GM21717 (cell line): ENCODE measurements around the gene S100A14.

Experiments
- ATAC-seq: cut with Tn5 transposase; IDR thresholded peaks from one replicate; pipeline ENCODE4 v1.9.1; 2021; ENCODE audit warnings: mild to moderate bottlenecking, moderate library complexity; ENCODE audit not compliant: unreplicated experiment

The S100A14 gene

DNA sequence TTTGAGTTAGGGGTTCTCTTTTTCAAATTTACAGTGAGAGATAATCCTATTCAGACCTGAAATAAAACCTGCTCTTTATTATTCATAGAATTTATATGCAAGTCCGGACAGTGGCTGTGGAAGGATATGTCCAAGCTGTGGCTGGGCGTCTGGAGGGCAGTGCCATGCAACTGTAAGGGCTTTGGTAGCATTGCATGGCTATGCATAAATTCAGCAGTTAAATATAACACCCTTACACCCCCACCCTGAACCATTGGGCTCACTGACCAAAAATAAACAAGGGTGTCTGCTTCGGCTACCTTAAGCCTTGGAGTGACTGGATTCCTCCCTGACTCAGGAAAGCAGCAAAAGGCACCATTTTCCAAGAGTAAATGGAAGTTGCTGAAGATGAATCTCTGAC, 23.2 kb upstream of the S100A14 start:
- ATAC-seq = no peak

DNA sequence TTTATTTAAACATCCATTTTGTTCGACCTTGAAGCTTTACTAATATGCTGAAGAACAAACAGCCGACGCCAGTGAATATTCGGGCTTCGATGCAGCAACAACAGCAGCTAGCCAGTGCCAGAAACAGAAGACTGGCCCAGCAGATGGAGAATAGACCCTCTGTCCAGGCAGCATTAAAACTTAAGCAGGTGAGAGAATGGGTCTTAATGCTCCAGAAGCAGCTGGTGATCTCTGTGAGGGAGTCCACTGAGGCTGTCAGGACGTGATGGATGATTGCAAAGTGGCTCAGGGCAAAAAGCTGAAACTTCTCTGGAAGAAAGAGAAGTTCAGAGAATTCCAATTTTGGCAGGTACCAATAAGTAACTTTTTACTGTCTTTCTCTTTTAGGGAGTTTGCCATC, 22.1 kb upstream of the S100A14 start:
- ATAC-seq = no peak

DNA sequence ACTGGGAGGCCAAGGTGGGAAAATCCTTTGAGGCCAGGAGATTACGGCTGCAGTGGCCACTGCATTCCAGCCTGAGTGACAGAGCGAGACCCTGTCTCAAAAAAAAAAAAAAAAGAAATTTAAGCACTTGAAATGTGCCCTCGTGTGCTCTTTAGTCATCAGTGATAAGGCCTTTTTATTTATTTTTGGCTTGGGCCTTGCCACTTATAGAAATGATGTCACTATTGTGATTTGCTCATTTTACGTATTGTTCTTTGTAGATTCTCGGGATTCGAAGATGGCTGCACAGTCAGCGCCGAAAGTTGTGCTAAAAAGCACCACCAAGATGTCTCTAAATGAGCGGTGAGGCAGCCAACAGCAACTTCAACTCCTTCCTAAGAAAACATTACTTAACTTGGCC, 20.2 kb upstream of the S100A14 start:
- ATAC-seq = no peak

DNA sequence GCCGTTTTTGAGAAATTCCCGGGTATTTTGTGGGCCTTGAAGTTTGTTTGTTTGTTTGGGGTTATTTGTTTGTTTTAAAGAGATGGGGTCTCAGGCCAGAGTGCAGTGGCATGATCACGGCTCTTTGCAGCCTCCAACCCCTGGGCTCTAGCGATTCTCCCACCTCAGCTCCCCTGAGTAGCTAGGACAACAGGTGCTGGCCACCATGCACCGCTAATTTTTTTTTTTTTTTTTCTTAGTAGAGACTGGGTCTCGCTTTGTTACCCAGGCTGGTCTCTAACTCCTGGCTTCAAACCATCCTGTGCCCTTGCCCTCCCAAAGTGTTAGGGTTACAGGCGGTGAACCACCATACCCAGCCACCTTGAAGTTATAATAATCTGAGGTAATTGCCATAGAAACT, 19.7 kb upstream of the S100A14 start:
- ATAC-seq = no peak

DNA sequence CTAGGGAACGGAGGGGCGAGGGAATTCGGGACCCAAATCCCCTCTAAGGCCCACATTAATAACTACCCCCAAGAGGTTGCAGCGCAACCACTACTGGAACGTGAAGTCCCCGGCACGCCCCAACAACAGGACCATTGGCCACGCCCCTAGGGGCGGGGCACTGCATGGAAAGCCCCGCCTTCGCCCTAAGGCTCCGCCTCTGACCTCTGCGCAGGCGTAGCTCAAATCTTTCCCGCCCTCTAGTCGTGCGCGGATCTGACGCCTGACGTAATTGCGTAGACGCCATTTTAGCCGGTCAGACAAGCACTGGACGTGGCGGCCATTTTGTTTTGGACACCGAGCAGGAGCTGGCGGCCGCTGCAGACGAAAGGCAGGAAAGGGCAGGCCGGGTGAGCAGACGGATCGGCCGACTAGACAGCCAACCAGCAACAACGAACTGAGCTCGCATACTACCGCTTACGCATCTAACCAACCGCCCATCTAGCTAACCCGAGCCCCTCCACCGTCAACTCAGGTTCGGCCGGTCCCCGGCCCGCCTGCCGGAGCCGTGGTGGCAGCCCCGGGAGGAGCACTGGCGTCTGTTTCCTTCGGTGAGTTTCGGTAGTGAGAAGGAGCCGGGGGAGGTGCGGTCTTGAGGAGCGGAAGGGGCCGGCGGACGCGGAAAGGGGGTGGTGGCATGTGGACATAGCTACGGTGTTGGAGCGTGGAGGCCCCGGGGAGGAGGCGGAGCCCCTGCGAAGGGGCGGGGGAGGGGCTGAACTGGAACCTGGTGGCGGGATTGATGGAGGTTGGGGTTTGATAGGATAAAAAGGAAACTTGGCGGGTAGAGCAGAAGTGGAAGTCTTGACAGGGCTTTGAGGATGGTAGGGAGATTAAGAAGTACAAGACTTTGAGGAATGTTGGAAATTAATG, 17.9 kb upstream of the S100A14 start, which contains the start of gene CHTOP:
Gene CHTOP (plus strand): TSS at position 313 of the 912 bp plus-strand sequence. CDS start 2,523 bp downstream, outside the sequence.
- ATAC-seq = peak; percentile 83

DNA sequence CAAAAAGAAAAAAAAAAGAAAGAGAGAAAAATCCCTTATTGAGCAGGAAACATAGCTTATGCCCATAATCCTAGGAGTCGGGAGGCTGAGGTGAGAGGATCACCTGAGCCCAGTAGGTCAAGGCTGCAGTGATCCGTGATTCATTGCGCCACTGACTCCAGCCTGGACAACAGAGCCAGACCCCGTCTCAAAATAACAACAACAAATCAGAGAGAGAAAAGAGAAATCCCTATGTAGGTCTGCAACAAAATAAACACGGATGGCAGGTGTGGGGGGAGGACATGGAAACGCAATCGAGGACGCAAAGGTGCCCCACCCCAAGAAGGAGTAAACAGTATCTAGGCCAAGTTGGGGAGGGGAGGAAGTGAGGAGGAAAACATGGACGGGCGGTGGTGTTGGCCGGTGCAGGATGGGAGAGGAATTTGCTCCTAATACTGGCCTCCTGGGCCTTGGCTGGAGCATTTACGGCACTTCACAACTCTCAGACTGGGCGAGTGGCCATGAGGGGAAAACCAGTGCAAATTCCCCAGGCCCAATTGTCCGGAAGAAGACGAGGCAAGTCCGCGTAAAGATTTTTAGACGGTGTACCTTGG, 17.1 kb upstream of the S100A14 start:
- ATAC-seq = peak; percentile 2

DNA sequence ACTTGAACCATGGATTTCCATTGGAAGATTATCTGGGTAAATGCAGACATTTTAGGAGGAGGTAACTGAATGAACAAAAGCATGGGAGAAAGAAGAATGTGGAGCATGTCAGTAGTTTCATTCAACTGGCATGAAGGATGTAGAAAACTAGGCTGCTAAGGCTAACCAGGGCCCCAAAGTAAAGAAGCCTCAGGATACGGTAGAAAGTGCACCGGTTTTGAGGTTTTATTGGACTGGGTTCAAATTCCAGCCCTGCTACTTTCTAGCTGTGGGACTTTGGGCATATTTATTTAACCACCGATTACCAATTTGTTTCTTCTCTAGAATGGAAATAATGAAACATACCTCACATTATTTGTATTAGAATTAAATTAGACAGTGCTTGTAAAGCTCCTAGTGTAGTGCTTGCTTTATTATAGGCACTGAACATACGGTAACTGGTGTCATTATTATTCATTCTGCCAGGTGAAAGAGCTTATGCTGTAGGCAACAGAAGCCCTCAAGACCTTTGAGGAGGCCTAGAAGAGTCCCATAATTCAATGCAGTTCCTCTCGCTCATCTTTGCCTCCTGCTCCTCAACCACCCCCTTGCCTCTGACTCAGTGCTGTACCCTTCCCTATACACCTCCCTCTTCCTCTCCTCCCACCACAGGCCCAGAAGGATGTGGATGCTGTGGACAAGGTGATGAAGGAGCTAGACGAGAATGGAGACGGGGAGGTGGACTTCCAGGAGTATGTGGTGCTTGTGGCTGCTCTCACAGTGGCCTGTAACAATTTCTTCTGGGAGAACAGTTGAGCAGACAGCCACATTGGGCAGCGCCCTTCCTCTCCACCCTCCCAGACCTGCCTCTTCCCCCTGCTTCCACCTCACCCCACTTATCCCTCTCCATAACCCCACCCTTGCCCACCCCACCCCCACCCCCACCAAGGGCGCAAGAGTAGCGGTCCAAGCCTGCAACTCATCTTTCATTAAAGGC, 15.2 kb upstream of the S100A14 start:
- no peak for ATAC-seq

DNA sequence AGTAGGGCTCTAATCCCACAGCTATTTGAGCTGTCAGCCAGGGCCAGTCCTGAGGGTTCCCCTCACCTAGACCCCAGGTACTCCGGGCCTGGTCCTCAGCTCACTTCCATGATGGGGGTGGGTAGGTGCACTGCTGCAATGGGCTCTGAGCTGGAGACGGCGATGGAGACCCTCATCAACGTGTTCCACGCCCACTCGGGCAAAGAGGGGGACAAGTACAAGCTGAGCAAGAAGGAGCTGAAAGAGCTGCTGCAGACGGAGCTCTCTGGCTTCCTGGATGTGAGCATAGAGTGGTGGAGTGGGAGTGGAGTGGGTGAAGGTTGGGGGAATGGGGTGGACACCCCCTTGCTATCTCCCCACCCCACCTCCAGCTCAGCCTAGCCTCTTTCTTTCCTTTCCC, 14.3 kb upstream of the S100A14 start:
- no peak for ATAC-seq

DNA sequence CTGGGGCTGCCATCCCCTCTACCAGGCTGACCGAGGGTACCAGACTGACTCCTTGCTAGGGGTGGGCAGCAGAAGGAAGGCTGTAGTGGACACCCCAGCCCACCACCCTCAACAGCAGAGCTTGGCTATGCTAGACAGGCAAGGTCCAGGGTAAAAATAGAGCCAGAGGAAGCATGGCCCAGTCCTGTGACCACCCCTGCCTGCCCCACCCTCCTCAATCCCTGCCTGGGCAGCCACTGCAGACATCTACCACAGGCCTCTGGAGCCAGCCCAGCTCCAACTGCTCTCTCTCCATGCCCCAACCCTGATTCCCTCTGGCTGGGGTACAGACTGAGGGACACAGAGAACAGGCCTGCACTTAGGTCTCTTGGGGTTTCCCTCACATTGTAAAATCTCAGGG, 13.8 kb upstream of the S100A14 start:
- ATAC-seq = no peak

DNA sequence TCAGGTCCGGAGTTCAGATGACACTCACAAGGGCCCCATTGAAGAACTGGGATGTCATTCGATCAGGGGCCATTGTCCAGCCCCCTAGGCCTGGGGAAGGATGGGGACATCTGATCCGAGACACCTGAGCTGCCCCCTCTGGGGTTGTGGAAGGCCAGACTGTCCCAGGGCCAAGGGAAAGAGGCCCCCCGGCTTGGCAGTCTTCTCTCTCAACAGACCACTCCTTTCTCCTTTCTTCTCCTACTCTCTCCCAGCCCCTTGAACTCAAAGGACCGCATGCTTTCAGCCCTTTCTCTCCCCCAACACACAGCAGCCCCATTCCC, 13.2 kb upstream of the S100A14 start:
- ATAC-seq = no peak

DNA sequence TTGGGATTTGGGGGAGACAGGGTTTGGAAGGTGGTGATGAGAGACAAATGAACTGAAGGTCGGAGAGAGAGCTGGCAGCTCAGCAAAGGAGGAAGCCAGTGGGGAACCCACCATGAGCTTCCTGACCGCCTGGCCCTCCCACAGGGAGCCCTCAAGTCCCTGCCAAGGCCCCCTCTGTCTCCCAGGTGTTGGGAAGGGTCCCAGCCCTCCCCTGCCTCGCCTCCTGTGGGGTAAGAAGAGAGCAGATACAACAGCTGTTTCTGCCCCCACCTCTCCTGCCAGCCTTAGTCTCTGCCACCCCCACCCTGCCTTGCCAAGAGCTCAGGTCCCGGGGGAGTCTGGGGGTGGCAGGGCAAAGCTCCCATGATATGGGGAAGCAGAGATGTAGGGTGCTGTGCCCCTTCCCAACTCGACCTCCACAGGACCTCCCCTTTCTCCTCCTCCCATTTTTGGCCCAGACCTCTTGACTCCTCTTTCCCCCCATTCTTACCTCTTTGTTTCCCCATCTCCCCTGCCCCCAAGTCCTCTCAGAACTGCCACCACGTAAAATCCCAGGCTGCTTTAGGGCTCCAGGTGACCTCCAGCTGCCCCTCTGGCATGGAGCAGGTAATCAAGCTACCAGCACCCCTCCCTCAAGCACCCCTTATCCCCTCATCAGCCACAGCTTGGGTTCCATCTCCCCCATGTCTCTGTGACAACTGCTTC, 12.7 kb upstream of the S100A14 start:
- no peak for ATAC-seq

DNA sequence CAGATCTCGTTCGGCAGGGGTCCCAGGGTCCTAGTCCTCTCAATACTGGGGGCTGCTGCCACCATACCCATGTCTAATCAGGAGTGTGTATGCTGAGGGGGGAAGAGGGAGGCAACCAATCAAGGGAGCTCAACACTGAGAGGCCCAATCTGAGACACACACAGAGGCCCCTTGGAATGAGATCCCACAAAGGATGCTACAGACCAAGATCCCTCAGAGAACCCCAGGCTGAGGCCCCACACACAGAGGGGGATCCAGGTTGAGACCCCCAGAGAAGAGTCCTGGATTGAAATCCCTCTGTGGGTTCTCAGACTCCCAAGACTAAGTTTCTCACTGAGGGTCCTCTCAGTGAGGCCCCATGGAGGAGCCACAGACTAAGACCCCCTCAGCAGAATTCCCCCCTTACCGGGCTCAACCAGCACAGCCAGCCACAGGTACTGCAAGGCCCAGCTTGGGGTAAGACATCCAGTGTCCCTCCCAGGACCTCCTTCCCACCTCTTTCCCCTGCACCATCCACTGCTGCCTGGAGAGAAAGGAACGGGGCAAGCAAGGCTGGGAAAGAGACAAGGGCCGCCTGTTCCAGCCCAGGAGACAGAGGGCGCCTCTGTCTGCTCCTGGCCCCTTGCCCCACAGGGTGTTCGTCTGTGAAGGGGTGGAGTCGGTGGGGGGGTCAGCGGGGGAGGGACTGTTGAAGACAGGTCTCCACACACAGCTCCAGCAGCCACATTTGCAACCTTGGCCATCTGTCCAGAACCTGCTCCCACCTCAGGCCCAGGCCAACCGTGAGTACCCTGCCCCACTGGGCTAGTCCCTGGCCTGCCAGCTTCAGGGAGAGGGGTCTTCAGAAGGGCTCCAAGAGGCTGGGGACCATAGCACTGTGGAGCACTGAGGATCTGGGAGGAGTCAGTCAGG, 11.8 kb upstream of the S100A14 start, which contains the start of gene S100A1:
Gene S100A1 (plus strand): TSS at position 720 of the 912 bp plus-strand sequence. CDS start 2,088 bp downstream, outside the sequence.
- no peak for ATAC-seq

DNA sequence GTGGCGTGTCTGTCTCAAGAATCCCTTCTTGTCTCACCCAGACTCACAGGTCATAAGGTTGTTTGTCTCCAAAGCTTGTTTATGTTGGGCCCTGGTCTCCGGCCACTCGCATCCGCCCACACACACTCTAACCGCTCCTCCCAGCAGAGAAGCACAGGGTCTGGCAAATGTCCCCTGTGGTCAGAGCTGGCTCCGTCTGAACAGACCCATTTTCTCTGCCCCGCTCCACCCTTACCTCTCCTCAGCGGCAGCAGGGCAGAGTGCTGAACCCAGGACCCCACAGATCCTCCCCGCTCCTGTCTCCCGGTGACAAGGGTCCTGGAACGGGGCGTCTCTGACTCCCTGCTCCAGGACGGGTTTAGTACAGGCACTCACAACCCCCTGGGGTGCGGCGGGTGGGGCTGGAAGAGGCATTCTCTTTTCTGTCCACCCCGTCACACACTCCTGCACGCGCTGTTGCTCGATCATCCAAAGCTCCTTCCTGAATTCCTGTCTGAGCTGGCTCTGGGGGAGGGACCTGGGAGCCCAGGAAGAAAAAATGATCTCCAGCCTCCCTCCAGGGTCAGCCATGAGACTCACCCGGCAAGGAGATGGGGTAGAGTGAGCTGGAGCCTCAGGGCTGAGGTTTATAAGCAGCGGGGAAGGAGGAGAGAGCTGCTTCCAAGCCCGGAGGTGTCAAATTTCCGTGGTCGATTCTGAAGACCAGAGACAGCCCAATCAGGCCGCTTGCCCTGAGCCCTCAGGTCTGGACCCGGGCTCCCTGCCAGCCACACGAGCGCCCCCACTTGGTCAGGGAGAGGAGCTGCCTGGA, 11.0 kb upstream of the S100A14 start, which contains the start of gene S100A13:
Gene S100A13 (minus strand): TSS at position 602 of the 811 bp plus-strand sequence. CDS start 1,033 bp downstream, outside the sequence.
- ATAC-seq = no peak

DNA sequence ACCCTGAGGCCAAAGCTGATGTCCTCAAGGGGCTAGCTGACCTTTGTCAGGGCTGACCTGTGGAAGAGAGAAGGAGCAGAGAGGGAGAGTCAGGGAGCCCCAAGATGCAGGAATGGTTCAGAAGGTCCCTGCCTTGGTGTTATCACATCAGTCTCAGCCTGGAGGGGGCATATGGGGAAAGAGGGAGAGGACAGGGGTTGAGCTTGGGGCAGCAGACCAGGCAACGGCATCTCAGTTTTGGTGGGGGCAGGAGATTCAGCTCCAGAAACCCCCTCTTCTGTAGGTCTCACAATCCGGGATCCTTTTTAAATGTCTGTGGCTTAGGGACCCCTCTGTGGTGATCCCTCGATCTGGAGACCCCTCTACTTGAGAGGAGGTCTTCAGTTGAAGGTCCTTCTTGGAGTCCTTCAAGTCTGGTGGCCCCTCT, 10.4 kb upstream of the S100A14 start:
- no peak for ATAC-seq

DNA sequence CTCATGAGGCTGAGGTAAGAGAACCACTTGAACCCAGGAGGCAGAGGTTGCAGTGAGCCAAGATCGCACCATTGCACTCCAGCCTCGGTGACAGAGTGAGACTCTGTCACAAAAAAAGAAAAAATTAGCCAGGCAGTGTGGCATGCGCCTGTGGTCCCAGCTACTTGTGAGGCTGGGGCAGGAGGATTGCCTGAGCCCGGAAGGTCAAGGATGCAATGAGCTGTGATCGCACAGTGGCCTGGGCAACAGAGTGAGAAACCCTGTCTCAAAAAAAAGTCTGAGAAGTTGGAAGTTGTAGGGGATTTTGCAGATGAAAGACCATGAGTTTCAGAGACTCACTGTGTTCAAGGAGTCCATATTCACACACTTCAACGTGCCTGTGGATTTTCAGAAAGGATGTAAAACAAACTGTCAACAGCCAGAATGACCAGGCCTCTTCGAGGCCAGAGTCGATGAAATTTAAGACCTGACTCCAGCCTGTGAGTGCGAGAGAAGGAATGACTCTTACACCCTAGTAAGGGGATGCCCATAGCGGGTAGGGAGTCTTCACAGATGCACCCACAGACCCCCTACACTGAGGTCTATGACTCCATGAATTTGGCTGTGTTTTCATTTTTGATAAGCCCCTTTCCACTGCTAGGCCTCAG, 9.0 kb upstream of the S100A14 start:
- ATAC-seq = no peak

DNA sequence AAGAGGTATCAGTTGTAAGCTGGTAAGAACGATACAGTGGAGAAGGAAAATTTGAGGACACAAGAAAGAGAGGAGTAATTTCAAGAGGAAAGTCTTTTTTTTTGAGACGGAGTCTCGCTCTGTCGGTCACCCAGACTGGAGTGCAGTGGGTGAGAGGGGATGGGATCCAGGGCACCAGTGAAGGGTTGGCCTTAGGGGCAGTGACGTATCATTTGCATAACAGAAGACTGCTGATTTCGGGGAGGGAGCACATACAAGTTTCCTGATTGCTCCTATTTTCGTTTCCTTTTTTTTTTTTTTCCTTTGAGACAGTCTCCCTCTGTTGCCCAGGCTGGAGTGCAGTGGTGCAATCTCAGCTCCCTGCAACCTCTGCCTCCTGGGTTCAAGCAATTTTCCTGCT, 7.0 kb upstream of the S100A14 start:
- no peak for ATAC-seq

DNA sequence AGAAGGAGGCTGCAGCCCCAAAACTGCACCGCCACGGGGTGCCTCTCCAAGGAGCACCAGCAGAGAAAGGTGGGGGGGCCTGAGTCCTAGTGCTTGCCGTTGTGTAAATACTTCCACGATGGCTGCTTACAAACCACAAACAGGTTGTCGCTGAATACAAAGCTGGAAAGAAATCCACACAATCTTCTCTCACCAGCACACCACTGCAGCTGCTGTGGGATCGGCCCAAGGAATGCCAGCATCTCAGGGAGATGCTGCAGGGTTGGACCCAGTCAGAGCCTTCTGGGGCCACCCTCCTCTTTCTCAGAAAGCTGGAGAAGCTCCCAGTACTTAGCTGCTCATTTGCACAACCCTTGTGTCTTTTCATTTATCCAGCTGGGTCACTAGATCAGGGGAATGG, 3.0 kb upstream of the S100A14 start:
- ATAC-seq = no peak

DNA sequence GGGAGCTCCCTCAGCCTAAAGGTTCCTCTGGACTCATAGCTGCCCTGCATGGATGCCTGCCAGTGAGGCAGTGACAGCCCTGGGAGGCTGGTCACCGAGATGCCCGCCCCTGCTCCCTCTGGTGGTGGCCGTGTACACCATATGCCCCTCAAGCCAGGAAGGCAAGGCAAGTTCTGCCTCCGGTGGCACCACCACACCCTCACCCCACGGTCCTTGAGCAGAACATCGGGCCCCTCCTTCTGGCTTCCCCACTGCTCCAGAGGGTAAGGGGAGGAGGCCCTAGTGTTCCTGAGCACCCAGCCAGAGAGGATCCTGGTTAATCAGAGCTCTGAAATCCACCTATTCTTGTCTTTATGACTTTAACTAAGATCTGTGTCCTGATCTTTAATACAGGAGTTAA, 1.5 kb upstream of the S100A14 start:
- peak; percentile 54 for ATAC-seq
